K562 (cell line): ENCODE results near the gene PHYKPL. TPM values are rescaled to one million over a fixed set of nuclear protein-coding genes. Genes with fewer than 3 reads are reported as not detected.

Experiments used
- ATAC-seq: fragments of 200-7000 bp; cut with Tn5 transposase; 3 replicates; pipeline ENCODE4 v1.9.1; 2020; ENCODE audit warnings: moderate library complexity
- BruUV-seq: library from RNA; stranded (reverse); fragments of 400-500 nt; replicated peaks from 2 replicates; lab custom pipeline; 2021; lab: Mats Ljungman, UMichigan
- CTCF ChIA-PET: fragments of 300-600 bp; formaldehyde crosslinking; extraction: SDS; loops from one replicate; lab custom pipeline; 2021; ENCODE audit warnings: low intra/inter-chr PET ratio; lab: Yijun Ruan, JAX
- POLR2A ChIA-PET: fragments of 300-600, 350-650 bp; sonication (Branson Sonifier 250); formaldehyde crosslinking; extraction: SDS; loops from one replicate; lab custom pipeline; 2021; ENCODE audit warnings: antibody characterized with exemption, inconsistent platforms; lab: Yijun Ruan, JAX
- DNase-seq, 4 experiments: peaks; one replicate each; pipeline versions ENCODE4 v3.0.0 to v3.0.0-alpha.2; 2011 to 2018; ENCODE audit warnings: low spot score in 3 of 4, mixed read lengths in 3 of 4; ENCODE audit errors: extremely low read depth in 1 of 4
- FAIRE-seq: peaks from 2 replicates; lab custom pipeline; 2011; peaks lifted over from hg19 to GRCh38; lab: Jason Lieb, UNC
- H2AFZ ChIP-seq: 2 replicates; pipeline ENCODE4 v1.6.0; 2011; ENCODE audit warnings: low read depth, low read length, control low read depth, inconsistent platforms
- H3K27ac ChIP-seq: fragments of 200-600 bp; 3 replicates; pipeline ENCODE4 v1.8.0; 2011; ENCODE audit warnings: low read depth, mild to moderate bottlenecking, control low read depth, inconsistent platforms, low read length, moderate library complexity, mixed read lengths; ENCODE audit errors: extremely low read depth
- H3K27me3 ChIP-seq, 2 experiments: fragments of 300-600 bp in 1 of 2; 2 replicates in 1 of 2; 3 replicates in 1 of 2; pipeline versions ENCODE4 v1.6.0 to v1.8.0; 2011; ENCODE audit warnings: inconsistent platforms in 2 of 2, low read length in 2 of 2, mild to moderate bottlenecking in 1 of 2, mixed read lengths in 1 of 2, moderate library complexity in 1 of 2; ENCODE audit not compliant: control insufficient read depth in 2 of 2, insufficient read depth in 2 of 2
- H3K36me3 ChIP-seq: fragments of 300-600 bp; 3 replicates; pipeline ENCODE4 v1.8.0; 2011; ENCODE audit warnings: mild to moderate bottlenecking, low read length, inconsistent platforms; ENCODE audit not compliant: control insufficient read depth, insufficient read depth
- H3K4me1 ChIP-seq, 2 experiments: fragments of 200-600 bp in 1 of 2; replicated peaks in 1 of 2; 2 replicates in 1 of 2; 3 replicates in 1 of 2; pipeline versions ENCODE4 v1.5.1 to v1.8.0; 2011; ENCODE audit warnings: inconsistent platforms in 2 of 2, low read length in 2 of 2, mild to moderate bottlenecking in 1 of 2, mixed read lengths in 1 of 2, moderate library complexity in 1 of 2; ENCODE audit not compliant: control insufficient read depth in 2 of 2, insufficient read depth in 2 of 2
- H3K4me2 ChIP-seq: 2 replicates; pipeline ENCODE4 v1.6.1; 2011; ENCODE audit warnings: low read length, control low read depth, inconsistent platforms, mixed read lengths; ENCODE audit not compliant: insufficient read depth
- H3K4me3 ChIP-seq: fragments of 200-600 bp; sonication (generic), shearing (Covaris generic); 2 replicates; pipeline ENCODE4 v1.5.1; 2016; ENCODE audit warnings: control low read depth, inconsistent platforms
- H3K79me2 ChIP-seq: fragments of 200-600 bp; 3 replicates; pipeline ENCODE4 v1.8.0; 2011; ENCODE audit warnings: low read length, inconsistent platforms; ENCODE audit not compliant: control insufficient read depth, insufficient read depth
- H3K9ac ChIP-seq, 2 experiments: 2 replicates each; pipeline versions ENCODE4 v1.6.0 to v1.6.1; 2011; ENCODE audit warnings: low read depth in 2 of 2, low read length in 2 of 2, control low read depth in 1 of 2, inconsistent platforms in 1 of 2, mild to moderate bottlenecking in 1 of 2, mixed read lengths in 1 of 2; ENCODE audit not compliant: insufficient read depth in 1 of 2
- H3K9me1 ChIP-seq: one replicate; pipeline ENCODE4 v1.6.0; 2011; ENCODE audit warnings: inconsistent platforms, mild to moderate bottlenecking, low read length, moderate library complexity; ENCODE audit not compliant: control insufficient read depth, insufficient read depth
- H3K9me3 ChIP-seq: replicated peaks from 2 replicates; pipeline ENCODE4 v1.5.1; 2011; ENCODE audit warnings: low read depth, low read length, inconsistent platforms; ENCODE audit not compliant: control insufficient read depth, insufficient read depth
- H4K20me1 ChIP-seq: replicated peaks from 2 replicates; pipeline ENCODE4 v1.6.1; 2011; ENCODE audit warnings: low read length, inconsistent platforms, mixed read lengths; ENCODE audit not compliant: control insufficient read depth, insufficient read depth
- CBX8 ChIP-seq: fragments of 200-600 bp; sonication (generic); IDR thresholded peaks from 2 replicates; pipeline ENCODE4 v1.6.1; 2012; ENCODE audit warnings: borderline replicate concordance, mixed run types, low read depth, mild to moderate bottlenecking, moderate library complexity, mixed read lengths, low read length, control low read depth, inconsistent platforms; ENCODE audit not compliant: poor library complexity, severe bottlenecking; ENCODE audit errors: extremely low read depth
- EZH2 ChIP-seq: IDR thresholded peaks from 2 replicates; pipeline ENCODE4 v1.6.1; 2012; ENCODE audit warnings: low read depth, mild to moderate bottlenecking, inconsistent platforms, low read length, borderline replicate concordance
- PRPF4 ChIP-seq: fragments of 200-400 bp; formaldehyde crosslinking; IDR thresholded peaks from one replicate; pipeline ENCODE4 v1.6.1; 2017; ENCODE audit warnings: low read length, low read depth, mild to moderate bottlenecking; ENCODE audit not compliant: insufficient read depth, poor library complexity, severe bottlenecking
- PYGO2 ChIP-seq: fragments of 450-650 bp; IDR thresholded peaks from 2 replicates; pipeline ENCODE4 v1.6.1; 2016; ENCODE audit warnings: mild to moderate bottlenecking, missing genetic modification characterization, moderate library complexity, missing compliant biosample characterization
- SIX5 ChIP-seq, 2 experiments: IDR thresholded peaks; 2 replicates each; pipeline ENCODE4 v1.6.1; 2011; ENCODE audit warnings: low read length in 2 of 2, borderline replicate concordance in 1 of 2, low read depth in 1 of 2, mild to moderate bottlenecking in 1 of 2, moderate library complexity in 1 of 2; ENCODE audit not compliant: insufficient read depth in 1 of 2
- ZNF143 ChIP-seq: sonication (generic); formaldehyde crosslinking; IDR thresholded peaks from 2 replicates; pipeline ENCODE4 v1.9.0; 2022; ENCODE audit warnings: mild to moderate bottlenecking, missing genetic modification reagents
- ZNF77 ChIP-seq: fragments of 250-450 bp; sonication (Bioruptor Pico); IDR thresholded peaks from 2 replicates; pipeline ENCODE4 v1.5.0; 2020
- WGBS: fragments of 100-300 bp; shearing (Covaris generic); methylation state at CpG from one replicate; pipeline ENCODE4 v1.1.6; 2016; ENCODE audit warnings: low coverage, mixed read lengths; ENCODE audit not compliant: insufficient coverage; ENCODE audit errors: missing lambda C conversion rate; 5-methylcytosine and 5-hydroxymethylcytosine counted together
- in situ Hi-C: fragments of 300-500 bp; cut with MboI; formaldehyde crosslinking; loops from 4 replicates; pipeline ENCODE4 v1.15.0; 2018; ENCODE audit warnings: inconsistent platforms, mixed read lengths
- intact Hi-C: fragments of 100-400 bp; cut with micrococcal nuclease; formaldehyde crosslinking; loops from 2 replicates; pipeline ENCODE4 v1.14.2; 2022
- polyA plus RNA-seq, 8 experiments: library from polyadenylated mRNA; depleted of rRNA in 4 of 8; stranded (reverse) in 5 of 8; unstranded in 3 of 8; fragments of >200 nt; fragmentation: Nextera tagmentation in 2 of 8; fragmentation: Illumina TruSeq in 1 of 8; extraction: Ambion mirVana in 2 of 8; extraction: Trizol in 1 of 8; gene quantifications; 2 replicates each; pipeline versions ENCODE4 v1.2.1 to v1.2.3, GENCODE V29; 2011 to 2014; ENCODE audit warnings: inconsistent platforms in 1 of 8, missing spikeins in 1 of 8
- total RNA-seq, 7 experiments: library from RNA; depleted of rRNA in 6 of 7; stranded (reverse); fragments of >200 nt in 6 of 7; fragmentation: Illumina TruSeq in 2 of 7; extraction: Trizol in 2 of 7; gene quantifications; 2 replicates each; pipeline versions ENCODE4 v1.2.1 to v1.2.3, GENCODE V29; 2011 to 2021; ENCODE audit warnings: low replicate concordance in 1 of 7
- TF ChIP-seq, protein P1 (sequence below): fragments of 450-650 bp; IDR thresholded peaks from 2 replicates; pipeline ENCODE4 v1.6.1; 2016; ENCODE audit warnings: low read depth, mild to moderate bottlenecking, moderate library complexity
- TF ChIP-seq, protein P2 (sequence below): fragments of 450-650 bp; IDR thresholded peaks from 2 replicates; pipeline ENCODE4 v1.6.1; 2016; ENCODE audit warnings: borderline replicate concordance

PHYKPL gene
- total and polyA plus RNA-seq, 9 of the 15 experiments (the other 6 are each of a cell fraction or from before 2014, with no cell fraction given) = 4.7 to 34.7 (median 18.6) TPM

DNA sequence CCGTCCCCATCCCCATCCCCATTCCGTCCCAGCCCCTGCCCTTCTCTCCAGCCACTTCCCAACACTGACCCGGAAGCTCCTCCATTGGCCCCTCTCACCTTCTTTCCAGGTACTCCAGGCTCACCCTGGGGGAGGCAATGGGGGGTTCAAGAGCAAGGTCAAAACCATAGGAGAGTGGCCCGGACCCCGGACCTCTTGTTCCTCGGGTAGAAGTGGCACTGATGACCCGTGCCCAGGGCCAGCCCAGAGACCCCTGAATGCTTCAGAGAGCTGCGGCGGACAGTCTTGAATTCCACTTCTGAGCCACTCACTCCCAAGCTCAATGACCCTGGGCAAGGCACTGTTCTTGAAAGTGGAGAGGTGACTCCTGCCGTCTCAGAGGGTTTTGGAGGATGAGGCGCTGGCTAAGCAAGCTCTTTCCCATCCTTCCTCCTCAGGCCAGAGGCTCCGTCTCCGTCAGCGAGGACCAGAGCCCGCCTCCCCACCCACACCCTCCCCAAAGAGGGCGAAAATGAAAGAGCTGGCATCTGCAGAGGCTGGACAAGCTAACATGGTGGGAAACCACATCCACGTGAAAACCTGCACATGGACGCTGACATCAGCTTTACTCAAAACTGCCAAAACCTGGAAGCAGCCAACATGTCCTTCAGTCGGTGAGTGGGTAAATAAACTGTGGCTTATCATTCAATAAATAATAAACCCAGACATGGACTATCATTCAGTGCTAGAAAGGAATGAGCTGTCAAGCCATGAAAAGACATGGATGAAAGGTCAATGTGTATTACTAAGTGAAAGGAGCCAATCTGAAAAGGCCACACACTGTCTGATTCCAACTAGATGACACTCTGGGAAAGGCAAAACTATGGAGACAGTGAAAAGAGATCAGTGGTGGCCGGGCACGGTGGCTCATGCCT, 27.3 kb upstream of the PHYKPL start (continued):
- TF ChIP-seq PRPF4 = no peak
- no peak for TF ChIP-seq PYGO2 (tag)
- no peak for TF ChIP-seq EZH2

DNA sequence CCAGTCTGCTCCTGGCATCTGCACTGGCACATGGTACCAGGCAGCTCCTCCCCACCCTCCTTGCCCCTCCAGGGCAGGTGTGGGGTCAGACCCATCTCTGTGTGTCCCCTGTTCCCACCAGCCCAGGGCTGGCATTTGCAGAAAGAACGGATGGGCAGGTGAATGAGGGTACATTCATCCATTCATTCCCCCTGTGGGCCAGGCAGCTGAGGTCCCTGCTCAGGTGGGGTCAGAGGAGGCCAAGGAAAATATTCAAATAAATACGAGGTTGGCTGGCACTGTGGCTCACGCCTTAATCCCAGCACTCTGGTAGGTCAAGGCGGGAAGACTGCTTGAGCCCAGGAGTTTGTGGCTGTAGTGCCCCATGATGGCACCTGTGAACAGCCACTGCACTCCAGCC, 25.0 kb upstream of the PHYKPL start:
- BruUV-seq = no TSS peak
- in situ Hi-C loops (no loop called here), intact Hi-C loops (no loop called here)
- no peaks in the 10 kb centered on the region for H3K9me1 ChIP-seq
- peaks cover 0 to 19% of the 10 kb centered on the region in 2 experiments; a peak in 2 of 5 replicates for H3K4me1 ChIP-seq
- H3K27me3 ChIP-seq = peaks cover 2 to 53% of the 10 kb centered on the region in 2 experiments; a peak in 3 of 5 replicates
- no peak overlapping the region for H3K4me2 ChIP-seq
- H4K20me1 ChIP-seq = no peaks in the 10 kb centered on the region
- H3K36me3 ChIP-seq = no peaks in the 10 kb centered on the region
- H3K79me2 ChIP-seq = no peaks in the 10 kb centered on the region
- H3K27ac ChIP-seq = no peak overlapping the region
- no peak overlapping the region for H2AFZ ChIP-seq
- no peak for ATAC-seq
- ChIA-PET POLR2A (no interaction called here), CTCF (no interaction called here)
- H3K9ac ChIP-seq = no peak overlapping the region; a peak in 1 of 4 replicates
- H3K9me3 ChIP-seq = no peaks in the 10 kb centered on the region
- H3K4me3 ChIP-seq = no peak overlapping the region
- FAIRE-seq = no peak
- no peak for DNase-seq
- no peak for TF ChIP-seq CBX8
- TF ChIP-seq, protein P1, sequence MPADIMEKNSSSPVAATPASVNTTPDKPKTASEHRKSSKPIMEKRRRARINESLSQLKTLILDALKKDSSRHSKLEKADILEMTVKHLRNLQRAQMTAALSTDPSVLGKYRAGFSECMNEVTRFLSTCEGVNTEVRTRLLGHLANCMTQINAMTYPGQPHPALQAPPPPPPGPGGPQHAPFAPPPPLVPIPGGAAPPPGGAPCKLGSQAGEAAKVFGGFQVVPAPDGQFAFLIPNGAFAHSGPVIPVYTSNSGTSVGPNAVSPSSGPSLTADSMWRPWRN = no peak
- no peak for TF ChIP-seq SIX5 (IDR thresholded peaks at IDR 0.05; ENCODE audit: borderline replicate concordance in 1 of 2, insufficient read depth in 1 of 2, low read depth in 1 of 2, low read length in 2 of 2)
- no peak for TF ChIP-seq ZNF77 (CRISPR knock-in tag)
- TF ChIP-seq, protein P2, sequence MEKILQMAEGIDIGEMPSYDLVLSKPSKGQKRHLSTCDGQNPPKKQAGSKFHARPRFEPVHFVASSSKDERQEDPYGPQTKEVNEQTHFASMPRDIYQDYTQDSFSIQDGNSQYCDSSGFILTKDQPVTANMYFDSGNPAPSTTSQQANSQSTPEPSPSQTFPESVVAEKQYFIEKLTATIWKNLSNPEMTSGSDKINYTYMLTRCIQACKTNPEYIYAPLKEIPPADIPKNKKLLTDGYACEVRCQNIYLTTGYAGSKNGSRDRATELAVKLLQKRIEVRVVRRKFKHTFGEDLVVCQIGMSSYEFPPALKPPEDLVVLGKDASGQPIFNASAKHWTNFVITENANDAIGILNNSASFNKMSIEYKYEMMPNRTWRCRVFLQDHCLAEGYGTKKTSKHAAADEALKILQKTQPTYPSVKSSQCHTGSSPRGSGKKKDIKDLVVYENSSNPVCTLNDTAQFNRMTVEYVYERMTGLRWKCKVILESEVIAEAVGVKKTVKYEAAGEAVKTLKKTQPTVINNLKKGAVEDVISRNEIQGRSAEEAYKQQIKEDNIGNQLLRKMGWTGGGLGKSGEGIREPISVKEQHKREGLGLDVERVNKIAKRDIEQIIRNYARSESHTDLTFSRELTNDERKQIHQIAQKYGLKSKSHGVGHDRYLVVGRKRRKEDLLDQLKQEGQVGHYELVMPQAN = no peak
- TF ChIP-seq ZNF143 = no peak
- 6% methylated on average over 4 of the region's 4 CpGs for WGBS
